GM21515 (cell line): ENCODE results near the gene KMT2D.

ENCODE experiments used
- ATAC-seq: cut with Tn5 transposase; IDR thresholded peaks from one replicate; pipeline ENCODE4 v1.9.1; 2021; ENCODE audit not compliant: unreplicated experiment

Gene KMT2D

DNA sequence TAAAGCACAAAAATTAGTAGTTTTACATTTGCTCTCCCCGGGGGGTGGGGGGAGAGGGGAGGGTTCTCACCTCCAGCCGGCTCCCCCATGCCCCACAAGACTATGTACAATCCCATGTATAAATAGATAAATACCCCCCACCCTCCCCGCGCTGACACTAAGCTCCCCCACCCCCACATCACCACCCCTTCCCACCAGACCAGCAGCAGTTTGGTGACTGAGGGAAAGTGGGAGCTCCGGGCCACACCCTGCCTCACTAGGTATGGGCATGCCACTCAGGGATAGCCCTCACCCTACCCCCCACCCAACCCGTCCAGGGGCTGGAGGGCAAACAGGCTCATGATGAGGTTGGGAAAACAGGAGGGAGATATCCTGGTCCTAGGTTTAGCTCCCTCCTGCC is 40.2 kb downstream of the KMT2D start:
- ATAC-seq = no peak

DNA sequence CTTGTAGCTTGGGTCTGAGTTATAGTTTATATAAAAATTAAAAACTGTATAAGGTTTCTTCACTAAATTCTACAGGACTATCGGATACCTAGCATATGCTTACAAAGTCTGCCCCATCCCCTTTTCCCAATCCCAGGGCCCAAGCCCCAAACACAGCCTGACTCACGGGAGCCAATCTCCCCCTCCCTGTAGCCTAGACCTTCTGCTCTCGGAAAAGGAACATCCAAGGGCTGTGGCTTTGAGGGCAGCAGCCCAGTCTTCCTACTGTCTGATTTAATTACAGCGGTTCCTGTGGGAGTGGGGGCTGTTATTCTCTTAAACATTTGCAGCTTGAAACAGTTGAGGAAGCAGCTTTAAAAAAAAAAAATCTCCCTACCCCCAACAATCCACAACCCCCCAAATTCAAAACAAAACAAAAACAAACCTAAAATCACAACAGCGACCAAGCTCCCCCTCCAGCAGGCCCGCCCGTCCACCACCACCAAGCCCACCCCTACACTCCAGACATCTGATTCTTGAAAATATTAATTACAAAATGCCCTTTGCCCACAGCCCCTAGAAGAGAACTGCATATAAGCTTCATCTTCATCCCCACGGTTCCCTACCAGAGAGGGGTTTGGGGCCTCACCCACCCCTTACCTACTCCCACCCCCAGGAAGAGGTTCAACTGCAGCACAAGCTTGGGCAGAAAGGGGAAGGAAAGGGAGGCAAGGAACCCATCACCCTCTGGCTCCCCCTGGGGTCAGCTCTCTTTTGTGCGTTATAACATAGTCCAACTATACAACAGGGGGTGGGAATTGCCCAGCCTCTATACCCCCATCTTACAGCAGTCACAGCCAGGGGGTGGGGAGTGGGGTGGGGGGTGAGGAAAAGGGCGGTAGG is 40.9 kb downstream of the KMT2D start:
- no peak for ATAC-seq

DNA sequence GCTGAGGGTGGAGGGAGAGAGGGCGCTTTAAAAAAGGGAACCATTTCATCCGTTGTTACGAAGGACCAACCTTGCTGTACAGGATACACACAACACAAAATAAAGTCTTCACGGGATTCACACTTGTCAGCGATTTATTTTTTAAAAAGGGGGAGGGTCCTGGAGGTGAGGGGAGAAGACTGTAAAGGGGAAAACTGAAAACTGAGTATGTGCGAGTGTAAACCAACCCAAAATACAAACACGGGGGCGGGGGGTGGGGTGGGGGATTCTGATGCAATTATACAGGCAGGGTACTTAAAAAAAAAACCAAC is 41.5 kb downstream of the KMT2D start:
- ATAC-seq = peak; percentile 24

DNA sequence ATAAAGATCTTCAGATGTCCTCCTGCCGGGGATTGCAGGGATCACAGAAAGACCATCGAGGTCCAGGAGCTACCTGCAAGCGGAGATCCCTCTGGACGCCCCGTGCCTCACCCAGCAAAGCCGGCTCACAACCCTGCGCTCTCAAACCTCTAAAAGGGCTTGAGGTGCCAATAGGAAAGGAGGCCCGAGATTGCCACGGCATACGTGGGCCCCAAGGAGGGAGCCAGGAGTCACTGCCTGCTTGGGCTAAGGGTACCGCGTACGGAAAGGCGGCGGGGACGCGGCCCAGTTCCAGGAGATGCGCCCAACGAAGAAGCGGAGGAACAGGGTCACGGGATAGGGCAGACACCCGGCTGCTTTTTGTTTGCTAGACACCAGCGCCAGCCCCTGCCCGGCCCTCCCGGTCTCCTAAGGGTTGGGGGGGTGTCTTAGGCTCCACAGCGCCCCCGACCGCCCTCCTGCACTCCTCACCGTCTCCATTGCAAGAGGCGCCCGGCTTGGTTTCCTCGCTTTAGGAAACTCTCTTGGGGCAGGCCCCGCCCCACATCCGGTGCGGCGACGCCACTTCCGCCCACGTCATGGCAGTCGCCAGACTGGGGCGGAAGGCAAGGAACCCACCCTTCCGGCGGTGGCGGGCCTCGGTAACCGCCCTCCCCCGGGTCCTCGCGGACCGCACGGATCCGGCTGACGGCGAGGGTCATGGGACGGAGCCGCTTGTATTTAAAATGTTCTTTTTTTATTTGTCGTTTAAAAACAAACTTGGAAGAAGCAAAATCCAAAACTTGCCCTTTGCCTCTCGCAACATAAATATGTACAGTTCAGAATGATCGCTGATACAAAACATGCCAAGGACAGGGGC is 42.1 kb downstream of the KMT2D start, which contains the start of gene PRKAG1:
Gene PRKAG1 (minus strand): TSS at position 516 of the 859 bp plus-strand sequence. CDS start 36 bp downstream, at position 480.
- peak; percentile 89 for ATAC-seq

DNA sequence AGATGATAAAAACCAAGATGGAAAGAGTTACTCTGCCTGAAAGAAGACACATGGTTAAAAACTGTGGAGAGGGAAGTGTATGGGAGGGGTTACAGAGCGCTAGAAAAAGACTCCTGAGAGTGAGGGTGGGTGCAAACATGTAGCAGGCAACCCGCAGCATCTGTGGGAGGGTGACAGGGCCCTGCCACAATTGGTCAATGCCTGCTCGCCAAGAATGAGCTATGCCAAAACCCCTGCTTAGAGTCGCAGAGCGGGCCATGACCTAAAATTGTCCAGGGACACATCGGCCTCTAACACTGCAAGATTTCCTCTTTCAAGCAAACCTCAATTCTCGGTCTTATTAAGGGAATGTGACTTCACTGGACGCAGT is 42.7 kb downstream of the KMT2D start:
- no peak for ATAC-seq

DNA sequence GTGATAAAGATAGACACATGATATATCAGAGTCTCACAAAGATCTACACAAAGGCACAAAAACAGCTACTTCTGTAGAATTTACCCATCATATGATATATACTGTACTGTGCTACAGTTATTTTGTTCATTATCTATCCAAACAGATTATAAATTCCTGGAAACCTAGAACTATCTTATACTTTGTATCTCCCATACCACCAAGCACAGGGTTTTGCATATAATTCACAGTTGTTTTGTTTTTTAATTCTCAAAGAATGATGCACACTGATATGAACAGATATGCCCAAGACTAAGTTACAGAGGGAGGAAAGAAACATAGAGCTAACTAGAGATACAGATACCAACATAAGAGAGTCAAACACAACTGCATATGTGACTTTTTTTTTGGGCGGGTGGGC is 45.4 kb downstream of the KMT2D start:
- ATAC-seq = no peak

DNA sequence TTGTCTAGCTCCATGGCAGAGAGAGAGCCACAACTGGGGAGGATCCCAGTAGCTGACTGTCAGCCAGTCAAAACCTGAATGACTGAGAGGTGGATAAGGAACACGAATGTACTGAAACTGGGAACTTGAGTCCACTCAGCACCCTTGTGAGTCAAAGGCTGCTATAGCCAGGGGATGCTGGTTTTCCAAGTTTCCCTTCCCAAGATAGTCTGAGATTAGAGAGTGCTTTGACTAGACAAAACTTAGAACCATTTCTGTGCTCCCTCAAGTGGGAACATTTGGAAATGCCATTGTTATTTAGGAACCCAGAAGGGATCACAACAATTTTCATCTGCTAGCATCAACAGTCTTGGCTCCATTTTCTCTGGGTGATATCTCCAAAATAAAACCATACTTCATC is 46.0 kb downstream of the KMT2D start:
- no peak for ATAC-seq

DNA sequence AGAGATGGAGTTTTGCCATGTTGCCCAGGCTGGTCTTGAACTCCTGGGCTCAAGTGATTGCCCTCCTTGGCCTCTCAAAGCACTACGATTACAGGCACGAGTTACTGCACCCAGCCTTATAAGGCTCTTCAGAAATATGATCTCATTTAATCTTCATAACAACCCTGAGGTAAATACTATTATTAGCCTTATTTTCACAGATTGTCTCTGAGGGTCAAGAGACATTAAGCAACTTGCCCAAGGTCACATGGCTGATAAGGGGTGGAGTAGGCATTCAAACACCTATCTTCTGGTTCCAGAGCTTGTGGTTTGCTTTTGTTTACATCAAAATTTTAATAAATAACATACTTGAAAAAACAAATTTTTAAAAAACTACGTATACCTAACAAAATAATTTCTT is 47.2 kb downstream of the KMT2D start:
- ATAC-seq = no peak

DNA sequence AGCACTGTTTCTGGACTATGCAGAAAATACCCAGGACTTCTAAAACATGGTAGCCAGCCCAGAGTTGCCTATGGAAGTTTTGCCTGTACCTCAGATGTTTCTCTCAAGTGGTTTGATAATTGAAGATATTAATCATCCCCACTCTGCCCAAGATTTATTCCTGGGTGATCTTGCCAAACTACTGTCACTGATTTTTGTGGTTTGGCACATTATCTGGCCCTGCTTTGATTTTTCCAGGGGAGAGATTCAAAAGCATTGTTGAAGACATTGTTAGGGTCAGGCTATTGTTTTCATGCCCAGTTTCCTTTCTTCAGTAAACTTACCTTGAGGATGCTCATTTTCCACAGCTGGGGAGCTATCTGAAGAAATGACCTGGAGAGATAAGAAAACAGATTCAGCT is 47.9 kb downstream of the KMT2D start:
- no peak for ATAC-seq
